ENCODE measurements around the gene RBP4.

RBP4 gene

DNA sequence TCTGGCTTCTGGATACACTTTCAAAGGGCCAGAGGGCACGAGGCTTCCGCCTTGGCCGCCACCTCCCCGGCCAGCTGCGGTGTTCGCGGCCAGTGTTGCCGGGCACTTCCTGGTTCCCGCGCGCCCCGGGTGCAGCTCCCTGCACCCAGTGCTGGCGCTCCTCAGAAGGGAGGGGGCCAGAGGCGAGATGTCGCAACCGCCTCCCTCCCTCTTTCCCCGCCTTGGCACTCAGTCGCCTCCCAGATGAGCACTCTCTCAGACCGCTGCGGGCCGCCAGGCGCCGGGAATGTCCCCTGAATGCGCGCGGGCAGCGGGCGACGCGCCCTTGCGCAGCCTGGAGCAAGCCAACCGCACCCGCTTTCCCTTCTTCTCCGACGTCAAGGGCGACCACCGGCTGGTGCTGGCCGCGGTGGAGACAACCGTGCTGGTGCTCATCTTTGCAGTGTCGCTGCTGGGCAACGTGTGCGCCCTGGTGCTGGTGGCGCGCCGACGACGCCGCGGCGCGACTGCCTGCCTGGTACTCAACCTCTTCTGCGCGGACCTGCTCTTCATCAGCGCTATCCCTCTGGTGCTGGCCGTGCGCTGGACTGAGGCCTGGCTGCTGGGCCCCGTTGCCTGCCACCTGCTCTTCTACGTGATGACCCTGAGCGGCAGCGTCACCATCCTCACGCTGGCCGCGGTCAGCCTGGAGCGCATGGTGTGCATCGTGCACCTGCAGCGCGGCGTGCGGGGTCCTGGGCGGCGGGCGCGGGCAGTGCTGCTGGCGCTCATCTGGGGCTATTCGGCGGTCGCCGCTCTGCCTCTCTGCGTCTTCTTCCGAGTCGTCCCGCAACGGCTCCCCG lies 34.4 kb downstream of the RBP4 start, which contains the start of gene FFAR4:
TSS of gene FFAR4 (plus strand) at position 231 of the 842 bp plus-strand sequence. CDS start at position 287, 56 bp downstream.
- TF ChIP-seq, protein P1, sequence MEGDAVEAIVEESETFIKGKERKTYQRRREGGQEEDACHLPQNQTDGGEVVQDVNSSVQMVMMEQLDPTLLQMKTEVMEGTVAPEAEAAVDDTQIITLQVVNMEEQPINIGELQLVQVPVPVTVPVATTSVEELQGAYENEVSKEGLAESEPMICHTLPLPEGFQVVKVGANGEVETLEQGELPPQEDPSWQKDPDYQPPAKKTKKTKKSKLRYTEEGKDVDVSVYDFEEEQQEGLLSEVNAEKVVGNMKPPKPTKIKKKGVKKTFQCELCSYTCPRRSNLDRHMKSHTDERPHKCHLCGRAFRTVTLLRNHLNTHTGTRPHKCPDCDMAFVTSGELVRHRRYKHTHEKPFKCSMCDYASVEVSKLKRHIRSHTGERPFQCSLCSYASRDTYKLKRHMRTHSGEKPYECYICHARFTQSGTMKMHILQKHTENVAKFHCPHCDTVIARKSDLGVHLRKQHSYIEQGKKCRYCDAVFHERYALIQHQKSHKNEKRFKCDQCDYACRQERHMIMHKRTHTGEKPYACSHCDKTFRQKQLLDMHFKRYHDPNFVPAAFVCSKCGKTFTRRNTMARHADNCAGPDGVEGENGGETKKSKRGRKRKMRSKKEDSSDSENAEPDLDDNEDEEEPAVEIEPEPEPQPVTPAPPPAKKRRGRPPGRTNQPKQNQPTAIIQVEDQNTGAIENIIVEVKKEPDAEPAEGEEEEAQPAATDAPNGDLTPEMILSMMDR (IDR thresholded peaks at IDR 0.05), result no peak
- no peak for TF ChIP-seq ZFX (IDR thresholded peaks at IDR 0.05; ENCODE audit: borderline replicate concordance)
- no peak within 1 kb of the TSS for H3K27ac ChIP-seq

GRCh38 chr10:93565446-93565845 lies 35.6 kb downstream of the RBP4 start:
- TF ChIP-seq, protein P1 (IDR thresholded peaks at IDR 0.05), result no peak
- TF ChIP-seq ZFX (IDR thresholded peaks at IDR 0.05; ENCODE audit: borderline replicate concordance), result no peak

DNA sequence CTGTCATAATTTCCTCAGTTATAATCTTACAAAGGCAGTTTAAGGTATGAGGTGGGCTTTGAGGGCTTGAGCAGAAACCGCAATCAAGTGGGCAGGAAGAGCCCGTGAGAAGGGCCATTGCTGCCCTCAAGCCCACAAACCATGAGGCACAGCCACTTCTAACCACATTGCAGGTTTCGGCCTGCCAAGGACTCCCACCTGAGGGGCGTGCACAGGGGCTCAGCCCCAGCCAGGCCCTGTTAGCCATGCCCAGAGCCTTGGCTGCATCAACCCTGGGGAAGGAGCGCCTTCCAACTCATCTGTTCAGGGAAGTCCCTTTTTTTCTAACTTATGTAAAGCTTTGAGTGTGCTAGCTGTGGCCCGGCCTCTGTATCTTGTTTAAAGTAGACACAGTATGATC lies 40.5 kb downstream of the RBP4 start:
- no peak overlapping the region for H3K27ac ChIP-seq
- no peak for TF ChIP-seq ZFX (IDR thresholded peaks at IDR 0.05; ENCODE audit: borderline replicate concordance)
- TF ChIP-seq, protein P1 (IDR thresholded peaks at IDR 0.05), result no peak

More at GRCh38 chr10:93565446-93565845, 35.6 kb downstream of the RBP4 start:
- no peak overlapping the region for H3K27ac ChIP-seq

GRCh38 chr10:93559490-93559889 lies 41.5 kb downstream of the RBP4 start:
- TF ChIP-seq, protein P1 (IDR thresholded peaks at IDR 0.05), result no peak
- TF ChIP-seq ZFX (IDR thresholded peaks at IDR 0.05; ENCODE audit: borderline replicate concordance), result no peak
- no peak overlapping the region for H3K27ac ChIP-seq

DNA sequence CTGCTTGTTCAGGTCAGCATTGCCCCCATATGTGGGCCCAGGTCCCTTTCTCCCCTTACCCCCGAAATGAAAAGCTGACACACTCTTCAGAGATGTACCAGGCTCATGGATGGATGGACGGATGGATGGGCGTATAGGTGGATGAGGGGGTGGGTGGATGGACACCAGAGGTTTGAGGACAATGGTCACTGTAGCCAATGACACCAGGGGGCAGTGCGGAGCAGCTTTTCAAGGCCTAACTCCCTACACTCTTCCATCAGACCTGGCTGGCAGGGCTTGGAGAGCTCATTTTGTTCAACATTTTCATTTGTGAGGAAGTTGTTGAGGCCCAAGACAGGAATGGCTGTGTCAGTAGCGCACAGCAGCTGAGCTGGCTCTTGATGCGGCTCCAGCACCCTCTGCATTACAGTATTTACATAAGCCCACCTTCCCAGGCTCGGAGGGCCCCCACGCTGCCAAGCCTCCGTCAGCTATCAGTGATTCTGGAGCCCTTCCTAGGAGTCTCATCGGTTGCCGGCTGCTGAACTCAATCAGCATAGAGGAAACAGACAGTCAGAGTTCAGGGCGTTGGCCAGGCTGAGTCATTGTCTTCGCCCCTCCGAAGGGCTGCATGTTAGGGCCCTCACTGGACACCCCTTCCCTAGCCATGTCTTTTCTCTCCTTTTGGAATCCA lies 46.1 kb downstream of the RBP4 start:
- H3K27ac ChIP-seq, result no peak overlapping the region
- TF ChIP-seq ZFX (IDR thresholded peaks at IDR 0.05; ENCODE audit: borderline replicate concordance), result no peak
- TF ChIP-seq, protein P1 (IDR thresholded peaks at IDR 0.05), result peak; percentile 85

- TF ChIP-seq, protein P1 (IDR thresholded peaks at IDR 0.05), result no peak
- no peak for TF ChIP-seq ZFX (IDR thresholded peaks at IDR 0.05; ENCODE audit: borderline replicate concordance)
- H3K27ac ChIP-seq, result no peak overlapping the region
Observed at GRCh38 chr10:93554316-93554663, 46.7 kb downstream of the RBP4 start.

All from 22Rv1 (cell line).